Keratinocyte (primary cell): ENCODE results near the gene PLXNB2.

Source experiments
- EZH2 ChIP-seq: IDR thresholded peaks from one replicate; pipeline ENCODE4 v1.6.1; 2012; ENCODE audit warnings: inconsistent platforms, mild to moderate bottlenecking, low read length, moderate library complexity
- TF ChIP-seq, protein P1 (sequence below), 3 experiments: IDR thresholded peaks in 1 of 3; conservative IDR thresholded peaks in 1 of 3; optimal IDR thresholded peaks in 1 of 3; 2 replicates in 2 of 3; 3 replicates in 1 of 3; pipeline versions ENCODE3 to v1.5.1; 2011; ENCODE audit warnings: low read length in 3 of 3, mild to moderate bottlenecking in 3 of 3, moderate library complexity in 2 of 3, control low read depth in 1 of 3, inconsistent platforms in 1 of 3; ENCODE audit not compliant: insufficient read depth in 2 of 3; ENCODE audit errors: extremely low read depth in 1 of 3

DNA sequence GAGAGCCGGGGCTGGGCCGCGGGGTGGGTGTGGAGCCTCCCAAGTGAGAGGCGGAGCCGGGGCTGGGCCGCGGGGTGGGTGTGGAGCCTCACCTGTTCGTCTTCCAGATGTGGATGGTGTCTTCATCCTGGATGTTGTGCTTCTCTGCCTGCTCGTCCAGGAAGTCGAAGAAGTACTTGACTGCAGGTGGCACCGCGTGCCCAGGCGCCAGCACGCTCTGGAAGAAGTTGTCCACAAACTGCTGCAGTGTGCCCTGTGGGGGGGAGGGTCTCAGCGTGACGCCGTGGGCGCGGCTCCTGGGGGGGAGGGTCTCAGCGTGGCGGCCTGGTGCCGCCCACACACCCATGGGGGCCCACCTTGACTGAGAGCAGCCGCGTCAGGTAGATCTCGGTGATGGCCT lies 29.7 kb downstream of the PLXNB2 start:
- TF ChIP-seq, protein P1, sequence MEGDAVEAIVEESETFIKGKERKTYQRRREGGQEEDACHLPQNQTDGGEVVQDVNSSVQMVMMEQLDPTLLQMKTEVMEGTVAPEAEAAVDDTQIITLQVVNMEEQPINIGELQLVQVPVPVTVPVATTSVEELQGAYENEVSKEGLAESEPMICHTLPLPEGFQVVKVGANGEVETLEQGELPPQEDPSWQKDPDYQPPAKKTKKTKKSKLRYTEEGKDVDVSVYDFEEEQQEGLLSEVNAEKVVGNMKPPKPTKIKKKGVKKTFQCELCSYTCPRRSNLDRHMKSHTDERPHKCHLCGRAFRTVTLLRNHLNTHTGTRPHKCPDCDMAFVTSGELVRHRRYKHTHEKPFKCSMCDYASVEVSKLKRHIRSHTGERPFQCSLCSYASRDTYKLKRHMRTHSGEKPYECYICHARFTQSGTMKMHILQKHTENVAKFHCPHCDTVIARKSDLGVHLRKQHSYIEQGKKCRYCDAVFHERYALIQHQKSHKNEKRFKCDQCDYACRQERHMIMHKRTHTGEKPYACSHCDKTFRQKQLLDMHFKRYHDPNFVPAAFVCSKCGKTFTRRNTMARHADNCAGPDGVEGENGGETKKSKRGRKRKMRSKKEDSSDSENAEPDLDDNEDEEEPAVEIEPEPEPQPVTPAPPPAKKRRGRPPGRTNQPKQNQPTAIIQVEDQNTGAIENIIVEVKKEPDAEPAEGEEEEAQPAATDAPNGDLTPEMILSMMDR (optimal IDR thresholded peaks at IDR 0.05 in 1 of 3, IDR thresholded peaks at IDR 0.05 in 1 of 3, conservative IDR thresholded peaks at IDR 0.05 in 1 of 3; ENCODE audit: extremely low read depth in 1 of 3, insufficient read depth in 2 of 3, low read length in 3 of 3): peak in 1 of 3 experiments; percentile 19
- TF ChIP-seq EZH2: no peak
